GM10248 (cell line): Measurements from ENCODE around the gene ANKS1A.

Source experiments
- CTCF ChIA-PET: fragments of 300-600 bp; sonication (Branson Sonifier 250); formaldehyde crosslinking; extraction: SDS; loops from one replicate; lab custom pipeline; 2021; ENCODE audit warnings: antibody characterized with exemption; lab: Yijun Ruan, JAX
- POLR2A ChIA-PET: fragments of 350-650 bp; sonication (Branson Sonifier 250); formaldehyde crosslinking; extraction: SDS; loops from one replicate; lab custom pipeline; 2020; ENCODE audit warnings: antibody characterized with exemption; lab: Yijun Ruan, JAX
- DNase-seq: peaks from one replicate; pipeline ENCODE4 v3.0.0; 2012; ENCODE audit errors: extremely low spot score
- TF ChIP-seq, protein P1 (sequence below): IDR thresholded peaks from 2 replicates; pipeline ENCODE4 v1.5.1; 2012; ENCODE audit warnings: mild to moderate bottlenecking, low read depth; ENCODE audit errors: extremely low read depth, missing control alignments, control extremely low read depth

ANKS1A gene

DNA sequence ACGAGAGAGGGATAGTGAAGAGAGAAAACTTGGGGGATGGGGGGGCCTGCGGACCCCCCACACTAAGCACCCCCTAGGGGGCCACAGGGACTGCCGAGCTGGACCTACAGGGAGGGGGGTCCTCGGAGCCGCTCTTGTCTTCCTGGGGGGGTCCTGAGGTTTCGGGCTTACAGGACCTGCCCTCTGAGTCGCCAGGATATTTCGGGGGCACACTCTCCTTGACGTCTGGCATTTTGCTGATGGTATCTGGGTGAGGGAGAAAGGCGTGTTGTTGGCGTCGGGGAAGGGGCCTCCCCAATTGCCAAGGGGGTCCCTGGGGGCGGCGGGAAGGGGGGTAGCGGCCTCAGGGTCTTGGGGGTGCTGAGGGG, 251.6 kb downstream of the ANKS1A start:
- ChIA-PET CTCF (interaction anchor here (1.0 to 4.6 kb wide), 31 partner anchors 13 to 944 kb away, joined by 3 to 95 read pairs (median 5); no protein-coding TSS in a partner anchor), POLR2A (no interaction called here)
- TF ChIP-seq, protein P1, sequence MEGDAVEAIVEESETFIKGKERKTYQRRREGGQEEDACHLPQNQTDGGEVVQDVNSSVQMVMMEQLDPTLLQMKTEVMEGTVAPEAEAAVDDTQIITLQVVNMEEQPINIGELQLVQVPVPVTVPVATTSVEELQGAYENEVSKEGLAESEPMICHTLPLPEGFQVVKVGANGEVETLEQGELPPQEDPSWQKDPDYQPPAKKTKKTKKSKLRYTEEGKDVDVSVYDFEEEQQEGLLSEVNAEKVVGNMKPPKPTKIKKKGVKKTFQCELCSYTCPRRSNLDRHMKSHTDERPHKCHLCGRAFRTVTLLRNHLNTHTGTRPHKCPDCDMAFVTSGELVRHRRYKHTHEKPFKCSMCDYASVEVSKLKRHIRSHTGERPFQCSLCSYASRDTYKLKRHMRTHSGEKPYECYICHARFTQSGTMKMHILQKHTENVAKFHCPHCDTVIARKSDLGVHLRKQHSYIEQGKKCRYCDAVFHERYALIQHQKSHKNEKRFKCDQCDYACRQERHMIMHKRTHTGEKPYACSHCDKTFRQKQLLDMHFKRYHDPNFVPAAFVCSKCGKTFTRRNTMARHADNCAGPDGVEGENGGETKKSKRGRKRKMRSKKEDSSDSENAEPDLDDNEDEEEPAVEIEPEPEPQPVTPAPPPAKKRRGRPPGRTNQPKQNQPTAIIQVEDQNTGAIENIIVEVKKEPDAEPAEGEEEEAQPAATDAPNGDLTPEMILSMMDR: no peak
- no peak for DNase-seq
